Raji (cell line): ENCODE measurements around the gene ST6GAL2.

ENCODE experiments used
- POLR2A ChIP-seq: IDR thresholded peaks from 2 replicates; pipeline ENCODE4 v1.6.1; 2011; ENCODE audit warnings: low read depth, low read length, control low read depth; ENCODE audit not compliant: insufficient read depth

The ST6GAL2 gene

DNA sequence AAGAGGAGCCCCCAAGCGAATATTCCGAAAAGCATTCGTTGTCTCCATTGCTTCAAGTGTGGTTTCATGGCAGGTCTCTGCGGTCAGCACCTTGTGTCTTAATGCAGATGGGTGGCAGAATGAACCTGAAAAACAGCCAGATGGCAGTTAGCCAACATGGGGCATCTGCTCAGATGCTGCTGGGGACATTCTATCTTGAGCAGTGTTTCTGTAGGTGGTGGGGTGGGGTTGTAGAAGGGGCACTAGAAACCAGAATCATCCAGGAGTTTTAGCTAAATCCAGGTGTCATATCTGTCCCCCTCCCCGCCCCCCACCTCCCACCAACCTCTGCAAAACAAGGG, 42.1 kb downstream of the ST6GAL2 start:
- no peak for TF ChIP-seq POLR2A

DNA sequence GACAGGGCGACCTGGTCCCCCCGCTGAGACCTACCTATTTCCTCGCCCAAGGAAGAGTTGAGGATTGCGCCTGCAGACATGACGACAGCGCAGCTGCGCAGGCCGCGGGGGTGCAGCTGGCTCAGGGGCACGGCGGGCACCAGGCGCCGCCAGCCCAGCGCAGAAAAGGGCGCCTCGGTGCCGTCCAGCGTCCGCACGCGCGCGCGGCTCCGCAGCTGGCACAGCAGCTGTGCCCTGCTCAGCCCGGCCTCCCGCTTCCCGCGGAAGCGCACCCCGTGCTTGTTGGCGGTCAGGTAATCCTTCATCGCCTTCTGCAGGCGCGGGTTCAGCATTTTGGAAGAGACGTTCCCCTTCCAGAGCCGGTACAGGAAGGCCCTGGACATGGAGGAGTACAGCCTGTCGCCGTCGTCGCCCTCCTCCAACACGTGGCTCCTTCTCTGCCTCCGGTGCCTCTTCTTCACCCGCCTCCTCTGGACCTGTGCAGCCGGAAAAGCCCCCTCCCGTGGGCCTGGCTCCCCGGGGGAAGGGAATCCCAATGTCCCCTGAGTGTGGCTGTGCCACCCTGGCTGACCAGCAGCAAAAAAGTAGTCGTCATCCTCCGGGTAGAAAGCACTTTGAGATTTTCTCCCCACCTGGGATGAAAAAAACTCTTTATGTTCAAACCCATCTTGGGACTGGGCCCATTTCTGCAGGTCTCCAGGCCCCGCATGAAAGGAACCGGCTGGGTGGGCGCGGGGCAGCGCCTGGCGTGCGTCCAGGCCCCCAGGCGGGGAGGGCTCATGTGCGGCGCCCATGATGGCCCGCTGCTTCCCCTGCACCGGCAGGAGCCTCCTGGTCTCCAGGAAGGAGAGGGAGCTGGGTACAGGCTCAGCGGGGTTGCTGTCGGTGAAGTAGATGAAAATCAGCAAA, 42.7 kb downstream of the ST6GAL2 start:
- TF ChIP-seq POLR2A = no peak

DNA sequence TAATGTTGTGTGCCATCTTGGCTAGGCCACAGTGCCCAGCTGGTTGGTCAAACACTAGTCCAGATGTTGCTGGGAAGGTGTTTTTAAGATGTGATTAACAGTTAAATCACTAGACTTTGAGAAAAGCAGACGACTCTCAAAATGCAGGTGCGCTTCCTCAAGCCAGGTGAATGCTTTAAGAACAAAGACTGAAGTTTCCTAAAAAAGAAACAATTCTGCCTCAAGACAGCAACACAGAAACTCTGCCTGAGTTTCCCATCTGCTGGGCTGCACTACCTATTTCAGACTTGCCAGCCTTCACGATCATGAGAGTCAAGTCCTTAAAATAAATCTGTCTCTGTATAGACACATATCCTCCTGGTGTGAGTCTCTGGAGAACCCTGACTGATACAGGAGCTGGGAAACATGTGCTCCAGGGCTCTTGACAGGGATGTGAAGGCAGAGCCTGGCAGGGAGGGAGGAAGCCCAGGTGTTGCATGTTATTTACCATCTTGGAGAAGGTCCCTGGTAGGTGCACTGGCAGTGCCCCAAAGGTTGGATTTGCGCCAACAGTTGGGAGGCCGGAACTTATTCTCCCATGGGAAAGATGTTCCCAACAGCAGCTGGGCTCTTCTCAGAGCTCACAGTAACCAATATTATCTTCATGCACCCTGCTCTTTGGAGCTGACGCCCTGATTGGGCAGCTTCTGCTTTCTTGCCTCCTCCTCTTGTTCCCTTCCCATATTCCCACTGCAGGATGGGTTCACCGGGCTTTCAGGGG, 43.9 kb downstream of the ST6GAL2 start:
- no peak for TF ChIP-seq POLR2A

DNA sequence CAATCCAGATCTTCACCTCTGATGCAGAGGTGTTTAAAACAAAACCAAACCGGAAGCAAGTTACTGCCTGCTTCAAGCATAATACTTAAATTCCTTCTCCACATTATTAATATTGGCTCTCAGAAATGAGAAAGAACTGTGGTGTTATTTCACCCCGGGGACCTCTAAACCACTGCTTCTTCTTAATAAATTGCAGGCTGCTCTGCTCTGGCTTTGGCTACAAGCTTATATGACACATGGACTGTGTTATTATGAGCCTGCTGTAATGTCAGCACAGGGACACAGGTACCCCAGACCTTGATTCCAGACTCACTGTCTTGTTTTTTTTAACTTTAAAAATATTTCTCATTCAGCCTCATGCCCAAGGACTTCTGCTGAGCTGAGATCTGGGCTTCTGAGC, 45.1 kb downstream of the ST6GAL2 start:
- no peak for TF ChIP-seq POLR2A

- TF ChIP-seq POLR2A = no peak
Observed at GRCh38 chr2:106839849-106840595, 45.9 kb downstream of the ST6GAL2 start.

DNA sequence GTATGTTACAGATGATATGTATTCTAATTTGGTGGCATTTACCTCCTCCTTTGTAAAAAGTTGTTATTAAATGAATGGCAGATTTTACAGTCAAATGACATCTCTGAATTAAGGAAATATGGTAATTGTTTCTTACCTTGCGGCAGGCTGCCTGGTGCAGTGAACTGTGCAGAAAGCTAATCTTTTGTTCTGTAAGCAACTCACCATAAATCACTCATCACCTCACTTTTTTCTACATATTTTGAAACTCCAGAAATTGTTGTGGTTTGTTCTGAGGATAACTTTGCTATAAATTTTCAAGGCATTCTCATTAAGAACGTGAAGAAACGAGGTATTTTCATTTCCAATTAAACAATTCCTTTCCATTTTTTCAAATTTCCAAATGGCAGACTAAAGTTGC, 52.7 kb downstream of the ST6GAL2 start:
- no peak for TF ChIP-seq POLR2A

GRCh38 chr2:106831816-106832569, 54.0 kb downstream of the ST6GAL2 start:
- no peak for TF ChIP-seq POLR2A

GRCh38 chr2:106831241-106831640, 54.7 kb downstream of the ST6GAL2 start:
- TF ChIP-seq POLR2A = no peak

- TF ChIP-seq POLR2A = no peak
Observed at GRCh38 chr2:106830191-106830590, 55.8 kb downstream of the ST6GAL2 start.

- TF ChIP-seq POLR2A = no peak
Observed at GRCh38 chr2:106828119-106828518, 57.8 kb downstream of the ST6GAL2 start.

DNA sequence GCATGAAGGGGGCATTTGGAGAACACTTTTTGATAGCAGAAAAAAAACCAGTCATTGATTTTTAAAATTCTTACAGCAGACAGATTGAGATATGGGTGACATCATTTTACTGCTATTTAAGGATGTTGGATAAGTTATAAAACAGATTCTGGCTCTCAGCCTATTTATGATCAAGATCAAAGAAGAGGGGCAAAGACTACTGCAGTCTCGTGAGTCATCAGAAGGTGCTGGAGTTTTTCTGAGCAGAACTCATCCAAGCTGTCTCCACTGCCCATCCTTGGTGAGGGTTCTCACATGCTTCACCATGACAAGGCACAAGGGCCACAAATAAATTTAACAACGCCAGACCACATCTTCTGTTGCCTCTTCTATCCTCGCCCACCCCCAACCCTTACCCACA, 58.8 kb downstream of the ST6GAL2 start:
- TF ChIP-seq POLR2A = no peak

- no peak for TF ChIP-seq POLR2A
Observed at GRCh38 chr2:106825161-106825560, 60.8 kb downstream of the ST6GAL2 start.

GRCh38 chr2:106816974-106817373, 69.0 kb downstream of the ST6GAL2 start:
- no peak for TF ChIP-seq POLR2A

- TF ChIP-seq POLR2A = no peak
Observed at GRCh38 chr2:106812841-106813240, 73.1 kb downstream of the ST6GAL2 start.

DNA sequence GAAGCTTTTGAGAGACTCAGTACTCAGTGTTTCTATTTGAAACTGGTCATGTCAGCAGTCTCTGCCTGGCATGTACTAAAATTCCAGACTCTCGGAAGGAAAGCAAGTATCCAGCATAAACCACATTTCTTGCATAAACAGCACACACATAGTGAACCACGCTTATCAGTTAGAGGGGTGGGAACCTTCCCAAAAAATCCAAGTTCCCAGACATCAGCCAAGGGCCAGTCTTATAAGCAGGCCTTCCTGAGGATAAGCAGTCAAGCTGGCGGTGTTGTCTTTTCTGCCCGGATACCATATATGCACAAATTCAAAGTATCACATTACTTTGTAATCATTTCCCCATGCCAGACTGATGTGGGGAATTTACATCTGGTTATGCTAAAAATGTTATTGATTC, 73.6 kb downstream of the ST6GAL2 start:
- no peak for TF ChIP-seq POLR2A
